DMS114 treated with DMSO at 0.1 percent for 48 hours (cell line): Measurements from ENCODE around the gene IP6K3.

Source experiments
- DNase-seq: peaks from one replicate; lab custom pipeline; 2025; ENCODE audit not compliant: unreplicated experiment; lab: John Stamatoyannopoulos, UW

Gene IP6K3

GRCh38 chr6:33740794-33741193 lies 5.9 kb downstream of the IP6K3 start:
- no peak for DNase-seq

- DNase-seq: no peak
These were observed 6.5 kb downstream of the IP6K3 start for GRCh38 chr6:33740204-33740608.

GRCh38 chr6:33739571-33739970 lies 7.1 kb downstream of the IP6K3 start:
- DNase-seq: no peak

- DNase-seq: no peak
These were observed 7.8 kb downstream of the IP6K3 start for GRCh38 chr6:33738879-33739278.

GRCh38 chr6:33738153-33738552 lies 8.6 kb downstream of the IP6K3 start:
- no peak for DNase-seq

- DNase-seq: no peak
These were observed 9.3 kb downstream of the IP6K3 start for GRCh38 chr6:33737267-33738026.

- no peak for DNase-seq
These were observed 11.5 kb downstream of the IP6K3 start for GRCh38 chr6:33735216-33735615.

- no peak for DNase-seq
These were observed 13.0 kb downstream of the IP6K3 start for GRCh38 chr6:33733709-33734007.

GRCh38 chr6:33732817-33733708 lies 13.6 kb downstream of the IP6K3 start:
- DNase-seq: no peak

GRCh38 chr6:33732385-33732784 lies 14.3 kb downstream of the IP6K3 start:
- DNase-seq: no peak

GRCh38 chr6:33731751-33732282 lies 14.9 kb downstream of the IP6K3 start:
- no peak for DNase-seq

GRCh38 chr6:33731035-33731434 lies 15.7 kb downstream of the IP6K3 start:
- DNase-seq: no peak

GRCh38 chr6:33730611-33731010 lies 16.1 kb downstream of the IP6K3 start:
- no peak for DNase-seq

- no peak for DNase-seq
These were observed 17.6 kb downstream of the IP6K3 start for GRCh38 chr6:33729059-33729458.

GRCh38 chr6:33728438-33728837 lies 18.3 kb downstream of the IP6K3 start:
- no peak for DNase-seq

GRCh38 chr6:33727932-33728331 lies 18.8 kb downstream of the IP6K3 start:
- no peak for DNase-seq

GRCh38 chr6:33727126-33727525 lies 19.6 kb downstream of the IP6K3 start:
- no peak for DNase-seq

- no peak for DNase-seq
These were observed 20.0 kb downstream of the IP6K3 start for GRCh38 chr6:33726696-33727095.

- no peak for DNase-seq
These were observed 20.6 kb downstream of the IP6K3 start for GRCh38 chr6:33725891-33726673.

- no peak for DNase-seq
These were observed 21.5 kb downstream of the IP6K3 start for GRCh38 chr6:33725222-33725621.
